ENCODE measurements around the gene DHRS3.
"Not testable (repeated sequence)": the region's sequence is repeated elsewhere in the genome, so short reads cannot be mapped to it uniquely, and the experiment has no call there.

Gene DHRS3

GRCh38 chr1:12617901-12618660, at the start of gene DHRS3:
Gene DHRS3, minus strand, starts transcription at chr1:12618210. Its CDS starts 862 bp downstream, at chr1:12617348.
- peak; percentile 90 for DNase-seq

DNA sequence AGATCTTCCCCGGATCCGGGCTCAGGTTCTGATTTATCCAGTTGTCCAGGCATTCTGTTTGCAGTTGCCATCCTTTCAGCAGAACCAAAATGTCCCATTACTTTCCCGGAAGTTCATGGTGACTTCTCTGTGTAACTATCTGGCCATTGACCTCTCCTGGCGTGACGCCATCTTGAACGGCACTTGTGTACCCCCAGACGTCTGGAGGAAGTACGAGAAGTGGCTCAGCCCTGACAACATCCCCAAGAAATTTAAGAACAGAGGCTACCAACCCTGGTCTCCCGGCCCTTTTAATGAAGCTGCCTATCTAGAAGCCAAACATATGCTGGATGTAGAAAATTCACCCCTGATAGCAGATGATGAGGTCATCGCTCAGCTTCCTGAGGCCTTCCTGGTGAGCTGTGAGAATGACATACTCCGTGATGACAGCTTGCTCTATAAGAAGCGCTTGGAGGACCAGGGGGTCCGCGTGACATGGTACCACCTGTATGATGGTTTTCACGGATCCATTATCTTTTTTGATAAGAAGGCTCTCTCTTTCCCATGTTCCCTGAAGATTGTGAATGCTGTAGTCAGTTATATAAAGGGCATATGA, 48.2 kb upstream of the DHRS3 start:
- no peak for DNase-seq

DNA sequence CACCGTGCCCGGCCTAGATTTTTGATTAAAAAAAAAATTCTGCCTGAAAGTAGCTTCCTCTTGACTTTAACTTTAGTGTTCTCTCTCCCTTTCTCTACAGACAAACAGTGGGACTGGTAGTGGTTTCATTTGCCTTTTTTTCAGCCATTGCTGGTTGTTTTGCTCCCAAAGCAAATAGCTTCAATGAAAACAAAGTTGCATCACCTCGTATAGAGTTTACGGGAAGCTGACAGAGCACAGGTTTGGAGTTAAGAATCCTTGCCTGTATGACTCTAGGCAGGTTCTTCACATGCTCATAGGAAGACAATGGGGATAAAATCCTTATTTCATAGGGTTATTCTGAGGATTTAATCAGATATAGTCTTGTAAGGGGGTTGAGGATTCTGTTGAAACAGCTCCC, 47.5 kb upstream of the DHRS3 start:
- DNase-seq = no peak

DNA sequence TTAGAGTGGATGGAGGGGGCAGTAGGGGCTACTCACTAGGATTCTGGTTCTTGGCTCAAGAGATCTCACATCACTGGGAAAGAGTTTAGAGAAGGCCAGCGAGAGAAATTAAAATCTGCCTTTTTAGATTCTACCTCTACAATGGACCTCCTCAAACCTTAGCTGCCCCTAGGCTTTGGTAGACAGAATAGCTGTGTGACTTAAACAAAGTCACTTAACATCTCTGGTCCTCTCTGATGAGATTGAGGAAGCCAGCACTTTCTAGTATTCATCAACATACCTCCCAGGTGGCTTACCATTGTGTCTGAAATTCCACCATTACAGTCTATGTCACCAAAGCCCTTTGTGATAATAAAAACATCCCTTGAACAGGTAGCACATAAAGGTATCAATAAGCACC, 44.5 kb upstream of the DHRS3 start:
- DNase-seq = no peak

- no peak for DNase-seq
These were observed 43.7 kb upstream of the DHRS3 start for GRCh38 chr1:12661606-12662219.

DNA sequence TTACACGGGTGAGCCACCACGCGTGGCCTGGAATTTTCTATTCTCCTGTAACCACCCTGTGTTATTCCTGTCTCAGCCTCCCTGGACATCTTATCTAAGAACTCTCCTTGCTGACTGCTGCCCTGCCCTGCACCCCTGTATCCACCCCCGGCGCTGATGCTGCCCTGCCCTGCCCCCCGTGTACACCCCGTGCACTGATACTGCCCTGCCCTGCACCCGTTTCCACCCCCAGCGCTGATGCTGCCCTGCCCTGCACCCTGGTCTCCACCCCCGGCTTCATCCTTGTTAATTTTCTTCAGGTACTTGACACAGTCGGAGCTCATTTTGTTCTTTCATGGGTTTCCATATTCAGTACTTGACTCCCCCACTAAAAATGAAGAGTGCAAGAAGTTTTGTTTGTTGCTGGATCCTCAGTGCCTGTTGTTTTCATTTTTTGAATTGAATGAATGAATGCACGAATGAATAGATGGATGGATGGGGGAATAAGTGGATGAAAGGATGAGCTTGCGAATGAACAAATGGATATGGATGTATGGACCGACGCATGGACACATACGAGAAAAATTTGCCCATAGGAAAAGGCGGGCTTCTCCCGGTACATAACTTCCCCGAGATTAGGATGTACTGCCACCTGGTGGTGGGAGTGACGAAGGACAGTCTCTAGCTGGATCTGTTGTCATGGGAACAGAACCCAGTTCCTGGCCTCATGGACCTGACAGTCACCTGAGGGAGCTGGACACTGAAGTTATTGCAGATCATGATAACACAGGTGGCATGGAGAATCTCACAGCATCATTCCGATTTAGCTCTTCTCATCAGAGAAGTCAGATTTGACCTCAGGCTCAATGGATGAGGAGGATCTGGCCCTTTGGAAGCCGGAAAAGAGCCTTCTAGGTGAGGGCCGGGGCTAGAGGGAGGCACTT, 40.8 kb upstream of the DHRS3 start:
- DNase-seq = peak; percentile 80

DNA sequence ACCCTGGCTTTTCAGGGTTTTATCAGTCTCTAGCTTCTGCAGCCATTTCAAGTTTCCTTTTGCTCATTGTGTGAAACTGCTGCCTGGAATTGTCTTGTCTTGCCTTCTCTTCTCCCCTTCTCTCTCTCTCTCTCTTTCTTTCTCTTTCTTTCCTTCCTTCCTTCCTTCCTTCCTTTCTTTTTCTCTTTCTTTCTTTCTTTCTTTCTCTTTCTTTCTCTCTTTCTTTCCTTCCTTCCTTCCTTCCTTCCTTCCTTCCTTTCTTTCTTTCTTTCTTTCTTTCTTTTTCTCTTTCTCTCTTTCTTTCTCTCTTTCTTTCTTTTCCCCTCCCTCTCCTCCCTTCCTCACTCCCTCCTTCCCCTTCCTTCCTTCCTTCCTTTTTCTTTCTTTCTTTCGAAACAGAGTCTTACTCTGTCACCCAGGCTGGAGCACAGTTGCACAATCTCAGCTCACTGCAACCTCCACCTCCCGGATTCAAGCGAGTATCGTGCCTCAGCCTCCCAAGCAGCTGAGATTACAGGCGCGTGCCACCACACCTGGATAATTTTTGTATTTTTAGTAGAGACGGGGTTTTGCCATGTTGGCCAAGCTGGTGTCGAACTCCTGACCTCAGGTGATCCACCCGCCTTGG, 40.0 kb upstream of the DHRS3 start:
- not testable (repeated sequence) for DNase-seq

GRCh38 chr1:12657060-12657884, 39.3 kb upstream of the DHRS3 start:
- no peak for DNase-seq

DNA sequence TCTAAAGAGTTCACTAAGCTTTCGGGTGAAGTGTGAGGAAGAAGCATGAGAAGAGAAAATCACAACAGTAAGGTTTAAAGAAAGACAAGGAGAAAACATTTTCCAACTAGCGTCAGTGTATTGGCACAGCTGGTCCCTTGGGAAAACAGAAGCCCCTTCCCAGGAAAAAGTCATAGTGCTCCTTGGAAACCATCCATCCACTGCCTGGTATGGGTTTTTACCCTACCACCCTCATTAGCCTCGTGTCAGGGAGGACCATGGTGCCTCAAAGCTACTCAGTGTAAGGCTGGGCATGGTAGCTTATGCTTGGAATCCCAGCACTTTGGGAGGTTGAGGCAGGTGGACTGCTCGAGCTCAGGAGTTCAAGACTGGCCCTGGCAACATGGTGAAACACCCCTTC, 38.6 kb upstream of the DHRS3 start:
- no peak for DNase-seq

DNA sequence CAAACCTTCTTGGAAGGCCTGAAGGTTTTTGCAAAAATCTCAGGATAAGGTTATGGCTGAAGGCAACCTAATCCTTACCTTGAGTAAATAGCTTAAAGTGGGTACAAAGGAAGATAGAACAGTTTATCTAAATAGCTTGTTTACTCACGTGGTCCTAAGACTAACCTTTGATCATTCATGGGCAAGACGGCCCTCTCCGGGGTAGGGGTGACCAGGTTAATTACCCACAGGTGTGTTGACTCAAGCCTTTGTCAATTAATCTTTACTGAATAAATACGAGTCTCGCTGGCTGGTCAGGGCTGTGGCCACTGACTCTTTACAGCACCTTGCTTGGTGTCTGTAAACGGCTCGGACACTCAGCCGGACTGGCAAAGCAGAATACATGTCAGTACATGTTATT, 36.6 kb upstream of the DHRS3 start:
- no peak for DNase-seq

GRCh38 chr1:12654004-12654567, 36.1 kb upstream of the DHRS3 start:
- DNase-seq = no peak

- no peak for DNase-seq
These were observed 32.0 kb upstream of the DHRS3 start for GRCh38 chr1:12649971-12650421.

- DNase-seq = no peak
These were observed 30.7 kb upstream of the DHRS3 start for GRCh38 chr1:12648741-12649140.

- not testable (repeated sequence) for DNase-seq
These were observed 27.4 kb upstream of the DHRS3 start for GRCh38 chr1:12645401-12645800.

DNA sequence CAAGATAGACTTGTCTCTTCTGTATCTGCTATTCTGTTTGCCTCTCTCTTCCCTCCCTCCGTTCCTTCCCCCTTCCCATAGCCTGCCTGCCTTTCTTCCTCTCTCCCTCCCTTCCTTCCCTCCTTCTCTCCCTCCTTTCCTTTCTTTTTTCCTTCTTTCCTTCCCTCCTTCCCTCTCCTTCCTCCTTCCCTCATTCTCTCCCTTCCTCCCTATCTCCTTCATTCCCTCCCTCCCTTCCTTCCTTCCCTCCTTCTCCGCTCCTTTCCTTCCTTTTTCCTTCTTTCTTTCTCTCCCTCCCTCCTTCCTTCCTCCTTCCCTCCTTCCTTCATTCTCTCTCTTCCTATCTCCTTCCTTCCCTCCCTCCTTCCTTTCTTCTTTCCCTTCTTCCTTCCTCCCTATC, 26.8 kb upstream of the DHRS3 start:
- DNase-seq = no peak

GRCh38 chr1:12644237-12644636, 26.2 kb upstream of the DHRS3 start:
- DNase-seq = no peak

DNA sequence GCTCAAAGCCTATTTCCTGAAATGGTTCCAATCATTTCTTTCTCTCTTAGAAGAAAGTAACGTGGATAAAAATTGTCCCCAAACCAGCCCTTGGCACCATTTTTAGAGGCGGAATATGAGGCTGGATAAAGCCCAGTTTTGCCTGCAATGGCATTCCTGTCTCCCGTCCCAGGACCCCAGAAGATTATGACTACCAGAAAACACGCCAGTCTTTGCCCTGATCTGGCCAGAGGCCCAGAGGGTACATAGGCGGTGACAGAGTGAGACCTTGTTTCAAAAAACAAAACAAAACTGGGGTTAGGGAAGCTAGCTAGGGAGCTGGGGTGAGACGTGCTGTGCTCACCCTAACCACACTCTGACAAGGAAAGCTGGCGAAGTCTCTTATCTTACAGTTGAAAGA, 25.8 kb upstream of the DHRS3 start, which contains the start of gene AADACL4:
Gene AADACL4, plus strand, starts transcription at position 301 of the 400 bp plus-strand sequence. CDS start 462 bp downstream, outside the sequence.
- DNase-seq = no peak

- no peak for DNase-seq
These were observed 25.1 kb upstream of the DHRS3 start for GRCh38 chr1:12643079-12643478.

DNA sequence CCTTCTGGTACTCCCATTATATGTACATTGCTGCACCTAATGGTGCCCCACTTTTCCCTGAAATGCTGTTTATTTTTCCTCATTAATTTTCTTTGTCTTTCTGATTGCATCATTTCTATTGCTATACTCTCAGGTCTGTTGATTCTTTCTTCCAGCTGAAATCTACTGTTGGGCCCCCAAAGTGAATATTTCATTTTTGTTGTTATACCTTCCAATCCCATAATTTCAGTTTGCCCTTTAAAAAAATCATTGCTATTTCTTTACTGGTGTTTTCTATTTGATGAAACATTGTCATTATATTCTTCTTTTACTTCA, 22.9 kb upstream of the DHRS3 start:
- no peak for DNase-seq

- no peak for DNase-seq
These were observed 22.4 kb upstream of the DHRS3 start for GRCh38 chr1:12640237-12640957.

- DNase-seq = no peak
These were observed 19.7 kb upstream of the DHRS3 start for GRCh38 chr1:12637693-12638092.

Measured in NCI-H69 (cell line).